Stimulated activated CD8-positive, alpha-beta memory T cell treated with anti-CD3 and anti-CD28 coated beads, Interleukin-4, amount 100 ng/mL, for 48 hours (primary cell): ENCODE data around the gene ADAM12.

Experiments
- DNase-seq: peaks from one replicate; pipeline ENCODE4 v3.0.0-alpha.2; 2020

The ADAM12 gene

DNA sequence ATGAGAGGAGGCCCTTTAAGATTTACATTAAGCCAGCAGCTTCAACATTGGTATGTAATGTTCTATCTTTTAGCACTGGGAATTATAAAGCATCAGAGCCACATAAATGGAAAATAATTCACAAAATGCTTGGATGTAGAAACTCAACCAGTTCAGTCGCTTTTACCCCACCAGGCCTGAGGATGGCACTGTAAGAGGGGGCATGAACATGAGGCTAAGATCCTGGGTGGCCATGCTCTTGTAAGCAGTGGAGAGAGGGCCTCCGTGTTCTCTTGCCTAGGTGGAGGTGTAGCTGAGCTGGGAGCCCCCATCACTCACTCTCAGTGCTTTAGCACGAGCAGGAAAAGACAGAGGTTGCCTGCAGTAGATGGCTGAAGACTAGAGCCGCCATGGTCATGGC is 253.1 kb downstream of the ADAM12 start:
- no peak for DNase-seq

DNA sequence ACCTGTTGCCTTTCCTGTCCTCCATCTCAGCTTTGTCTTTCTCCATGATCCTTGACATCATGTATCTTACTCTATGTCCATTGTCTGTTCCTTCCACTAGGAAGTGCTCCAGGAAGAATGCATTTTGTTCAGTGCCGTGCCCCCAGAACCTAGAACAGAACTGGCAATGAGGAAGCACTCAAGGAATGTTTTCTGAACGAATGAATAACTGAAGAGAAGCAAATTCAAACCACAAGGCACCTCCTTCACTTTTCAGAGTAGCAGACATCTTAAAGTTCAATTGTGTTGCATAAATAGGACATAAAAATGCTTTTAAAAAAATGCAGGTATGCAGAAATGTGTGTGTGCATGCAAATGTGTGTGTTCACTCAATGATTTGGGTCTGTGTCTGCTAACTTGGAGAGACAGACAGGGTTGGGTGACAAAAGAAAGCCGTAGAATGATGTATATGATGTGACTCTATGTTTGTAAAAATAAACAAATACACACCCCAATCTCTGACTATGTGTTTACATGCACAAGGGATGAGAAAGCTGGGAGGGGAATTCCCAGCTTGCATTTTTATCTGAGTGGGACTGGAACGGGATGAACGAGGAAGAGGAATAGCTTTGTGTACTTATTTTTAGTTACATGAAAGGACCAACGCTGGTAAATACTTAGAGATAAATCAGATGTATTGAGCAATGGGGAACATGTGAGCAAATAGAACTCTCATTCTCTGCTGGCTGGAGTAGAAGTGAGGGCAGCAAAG is 254.2 kb downstream of the ADAM12 start:
- no peak for DNase-seq

DNA sequence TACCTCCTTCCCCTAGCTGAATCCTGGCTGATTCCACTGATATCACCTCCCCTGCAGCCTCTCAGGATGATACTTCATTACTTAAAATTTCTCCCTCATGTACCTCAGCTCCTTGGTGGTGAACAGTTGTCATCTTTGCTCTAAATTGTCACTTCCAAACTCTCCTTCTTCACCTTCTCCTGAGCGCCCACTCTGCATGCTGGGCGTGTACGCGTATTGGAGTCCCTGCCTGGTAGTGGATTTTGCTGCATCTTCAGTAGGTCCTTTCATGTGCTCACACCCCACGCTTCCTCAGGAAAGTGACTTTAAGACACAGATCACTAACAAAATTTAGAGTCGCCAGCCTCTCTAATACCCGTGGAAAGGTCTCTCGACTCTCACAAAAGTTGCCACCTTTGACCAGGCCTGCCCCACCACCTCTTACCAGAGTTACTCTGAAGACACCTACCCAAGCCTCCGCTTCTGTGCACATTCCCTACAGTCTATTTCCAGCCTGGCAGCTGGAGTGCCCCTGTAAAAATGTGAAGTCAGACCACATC is 255.1 kb downstream of the ADAM12 start:
- DNase-seq, result no peak

DNA sequence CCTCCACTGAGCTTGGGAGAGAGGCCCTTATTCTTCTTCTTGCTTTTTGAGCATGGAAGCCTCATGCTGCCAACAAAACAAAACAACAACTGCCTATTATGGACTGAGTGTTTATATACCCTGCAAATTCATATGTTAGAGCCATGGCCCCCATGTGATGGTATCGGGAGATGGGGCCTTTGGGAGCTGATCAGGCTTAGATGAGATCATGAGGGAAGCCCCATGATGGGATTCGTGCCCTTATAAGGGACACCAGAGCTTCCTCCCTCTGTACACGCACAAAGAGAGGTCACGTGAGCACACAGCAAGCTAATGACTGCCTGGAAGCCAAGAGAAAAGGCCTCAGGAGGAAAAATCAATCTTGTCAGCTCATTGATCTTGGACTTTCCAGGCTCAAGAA is 256.9 kb downstream of the ADAM12 start:
- DNase-seq, result no peak

DNA sequence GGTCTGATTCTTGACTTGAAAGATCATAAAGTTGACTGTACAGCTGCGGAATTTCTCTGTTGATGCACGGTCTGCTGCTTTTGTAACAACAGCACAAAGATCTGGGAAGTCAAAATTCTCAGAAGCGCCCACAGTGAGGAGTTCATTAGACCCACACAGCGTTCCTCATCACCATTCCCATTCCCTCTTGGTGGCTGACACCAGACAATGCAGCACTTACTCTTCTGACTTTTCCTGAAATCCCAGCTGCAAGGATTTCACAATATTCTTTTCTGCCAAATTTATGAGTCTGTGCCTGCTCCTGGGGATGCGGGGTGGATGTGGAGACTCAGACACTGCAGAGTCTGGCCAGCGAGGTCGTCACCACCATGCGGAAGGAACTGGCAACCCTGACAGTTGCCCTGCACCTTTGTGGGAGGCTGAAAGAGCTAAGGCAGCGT is 258.0 kb downstream of the ADAM12 start:
- no peak for DNase-seq

DNA sequence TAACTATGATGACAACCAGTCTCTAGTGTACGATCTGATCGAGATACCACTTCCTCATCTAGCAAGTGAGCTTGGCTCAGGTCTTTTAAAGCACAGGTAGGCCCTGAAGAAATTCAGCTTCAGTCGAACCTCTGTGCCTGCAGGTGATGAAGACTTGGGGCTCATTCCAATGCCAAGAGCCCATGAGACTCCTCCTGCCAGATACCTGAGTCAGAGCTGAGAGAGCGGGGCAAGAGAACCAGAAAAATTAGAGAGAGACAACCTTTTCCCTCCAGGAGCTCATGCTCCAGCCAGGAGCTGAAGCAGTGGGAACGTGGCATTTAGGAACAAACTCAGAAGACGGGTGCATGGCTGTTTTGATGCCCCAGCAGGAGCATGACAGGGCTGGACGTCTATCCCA is 259.3 kb downstream of the ADAM12 start:
- no peak for DNase-seq

DNA sequence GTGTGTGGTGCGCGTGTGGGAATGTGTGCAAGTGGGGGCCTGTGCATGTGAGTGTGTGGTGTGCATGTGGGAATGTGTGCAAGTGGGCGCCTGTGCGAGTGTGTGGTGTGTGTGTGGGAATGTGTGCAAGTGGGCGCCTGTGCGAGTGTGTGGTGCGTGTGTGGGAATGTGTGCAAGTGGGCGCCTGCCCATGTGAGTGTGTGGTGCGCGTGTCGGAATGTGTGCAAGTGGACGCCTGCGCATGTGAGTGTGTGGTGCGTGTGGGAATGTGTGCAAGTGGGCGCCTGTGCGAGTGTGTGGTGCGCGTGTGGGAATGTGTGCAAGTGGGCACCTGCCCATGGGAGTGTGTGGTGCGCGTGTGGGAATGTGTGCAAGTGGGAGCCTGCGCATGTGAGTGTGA is 259.7 kb downstream of the ADAM12 start:
- no peak for DNase-seq

DNA sequence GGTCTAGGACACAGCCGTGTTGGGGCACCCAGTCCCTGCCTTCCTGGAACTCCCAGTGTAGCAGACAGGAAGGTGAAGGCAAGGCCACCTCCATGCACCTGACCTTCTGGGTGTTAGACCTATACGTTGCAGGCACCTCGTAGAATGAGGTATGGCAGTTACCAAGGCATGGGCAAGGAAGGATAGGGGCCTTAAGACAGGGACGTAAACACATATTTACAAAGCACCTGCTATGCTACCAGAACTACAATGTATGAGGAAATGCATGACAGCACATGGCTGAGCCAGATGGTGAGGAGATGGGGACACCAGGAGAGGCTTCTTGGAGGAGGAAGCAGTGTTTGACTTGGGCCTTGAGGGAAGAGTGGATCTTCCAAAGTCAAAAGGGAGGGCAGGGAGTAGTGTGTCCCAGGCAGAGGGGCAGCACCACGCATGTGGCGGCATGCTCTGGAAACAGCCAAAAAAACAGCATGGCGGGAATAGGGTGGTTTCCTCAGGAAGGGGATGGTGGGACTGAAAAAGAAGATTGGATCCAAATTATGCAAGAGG is 260.7 kb downstream of the ADAM12 start:
- DNase-seq, result no peak

DNA sequence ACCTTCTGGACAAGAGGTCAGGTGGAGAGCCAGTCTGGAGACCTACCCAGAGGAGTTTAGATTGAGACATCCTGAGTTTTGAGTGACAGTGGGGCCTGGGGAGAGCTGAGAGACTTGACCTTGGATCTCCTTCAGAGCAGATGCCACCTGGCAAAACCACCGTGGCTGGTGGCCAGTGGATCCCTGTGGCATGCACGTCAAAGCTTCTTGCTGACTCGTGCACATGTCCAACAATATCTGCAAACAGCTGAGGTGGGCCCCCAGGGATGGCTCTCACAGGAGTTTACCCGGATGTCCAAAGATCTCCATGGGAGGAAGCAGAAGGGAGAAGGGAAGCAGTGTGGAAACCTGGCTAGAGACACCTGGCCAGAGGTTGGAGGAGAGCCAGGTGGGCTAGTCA is 261.4 kb downstream of the ADAM12 start:
- no peak for DNase-seq

DNA sequence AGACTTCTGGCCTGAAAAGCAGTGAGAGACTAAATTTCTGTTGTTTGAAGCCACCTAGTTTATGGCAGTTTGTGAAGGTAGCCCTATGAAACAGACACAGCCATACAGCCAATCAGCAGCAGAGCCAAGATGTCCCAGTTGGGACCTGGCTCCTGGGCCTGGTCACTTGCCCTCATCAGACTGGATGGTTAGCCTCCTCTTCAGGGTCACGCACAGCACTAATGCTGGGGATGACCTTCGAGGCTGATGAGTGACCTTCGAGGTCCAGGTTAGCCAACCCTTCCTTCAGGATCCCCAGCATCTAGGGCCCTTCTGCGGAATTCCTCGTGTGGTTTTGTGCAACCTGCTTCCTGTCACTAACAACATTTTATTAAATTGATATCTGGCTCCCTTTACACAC is 262.3 kb downstream of the ADAM12 start:
- no peak for DNase-seq

DNA sequence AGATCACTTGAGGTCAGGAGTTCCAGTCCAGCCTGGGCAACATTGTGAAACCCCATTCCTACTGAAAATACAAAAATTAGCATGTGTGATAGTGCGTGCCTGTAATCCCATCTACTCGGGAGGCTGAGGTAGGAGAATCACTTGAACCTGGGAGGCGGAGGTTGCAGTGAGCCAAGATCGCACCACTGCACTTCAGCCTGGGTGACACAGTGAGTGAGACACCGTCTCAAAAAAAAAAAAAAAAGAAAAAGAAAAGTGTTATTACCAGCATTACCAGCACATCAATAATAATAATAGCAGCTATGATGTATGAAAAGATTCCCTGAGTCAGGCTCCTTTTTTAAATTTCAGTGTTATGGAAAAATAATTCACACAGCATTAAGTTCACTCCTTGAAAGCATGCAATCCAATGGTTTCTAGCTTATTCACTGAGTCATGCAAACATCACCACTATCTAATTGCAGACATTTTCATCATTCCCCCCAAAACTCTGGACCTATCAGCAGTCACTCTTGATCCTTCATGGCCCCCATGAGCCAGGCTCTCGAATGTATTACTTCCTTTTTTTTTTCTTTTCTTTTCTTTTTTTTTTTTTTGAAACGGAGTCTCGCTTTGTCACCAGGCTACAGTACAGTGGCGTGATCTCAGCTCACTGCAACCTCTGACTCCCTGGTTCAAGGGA is 263.5 kb downstream of the ADAM12 start:
- no peak for DNase-seq

DNA sequence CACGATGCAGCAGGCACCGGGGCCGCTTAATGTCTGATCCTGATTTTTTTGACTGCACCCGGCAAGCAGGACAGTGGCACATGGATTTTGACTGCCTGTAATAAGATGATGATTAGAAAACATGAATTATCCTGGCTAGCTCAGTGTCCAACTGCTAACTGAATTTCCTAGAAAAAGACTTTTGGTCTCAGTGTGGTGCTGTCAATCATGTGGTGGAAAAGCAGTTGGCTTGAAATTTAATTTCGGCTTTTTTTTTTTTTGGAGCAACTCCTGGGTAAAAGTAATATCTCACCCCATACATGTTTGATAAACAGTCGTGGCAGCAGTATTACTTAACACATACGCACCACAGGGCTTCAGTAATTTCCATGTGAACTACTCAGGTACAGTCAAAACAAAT is 264.2 kb downstream of the ADAM12 start:
- no peak for DNase-seq

DNA sequence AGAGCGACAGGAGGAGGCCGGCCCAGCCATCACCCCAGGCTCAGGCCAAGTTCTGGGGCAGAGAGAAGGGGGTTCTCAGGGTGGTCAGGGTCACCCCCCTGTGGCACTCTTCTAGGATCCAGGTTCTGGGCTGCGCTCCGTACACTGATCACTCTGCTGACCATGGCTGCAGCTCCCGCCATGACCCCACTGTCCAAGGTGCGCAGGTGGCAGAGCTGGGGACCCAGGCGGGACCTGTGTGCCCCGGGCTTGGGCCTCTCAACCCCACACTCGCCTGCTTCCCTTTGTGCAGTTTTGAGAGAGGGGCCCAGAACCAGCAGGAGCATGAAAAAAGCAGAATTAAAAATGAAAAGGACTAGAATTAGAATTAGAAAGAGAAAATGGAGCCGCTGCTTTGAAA is 264.8 kb downstream of the ADAM12 start:
- DNase-seq, result no peak

DNA sequence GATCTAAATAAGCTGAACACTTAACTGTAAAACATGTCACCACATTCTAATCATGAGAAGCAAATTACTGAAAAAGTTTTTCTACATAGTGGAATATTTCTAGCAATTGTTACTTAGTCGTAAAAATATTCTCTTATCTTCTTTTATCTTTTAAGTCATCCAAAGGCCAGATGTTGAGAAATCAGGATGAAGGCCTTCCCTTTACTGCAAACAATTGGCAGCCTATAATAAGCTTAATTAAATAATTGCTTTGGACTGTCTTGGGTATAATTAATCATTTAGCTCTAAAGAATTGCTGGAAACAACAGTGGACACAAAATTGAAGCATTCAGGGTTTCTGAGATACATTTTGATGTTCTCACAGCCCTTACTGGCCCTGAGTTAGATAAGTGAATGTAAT is 265.4 kb downstream of the ADAM12 start:
- DNase-seq, result no peak

DNA sequence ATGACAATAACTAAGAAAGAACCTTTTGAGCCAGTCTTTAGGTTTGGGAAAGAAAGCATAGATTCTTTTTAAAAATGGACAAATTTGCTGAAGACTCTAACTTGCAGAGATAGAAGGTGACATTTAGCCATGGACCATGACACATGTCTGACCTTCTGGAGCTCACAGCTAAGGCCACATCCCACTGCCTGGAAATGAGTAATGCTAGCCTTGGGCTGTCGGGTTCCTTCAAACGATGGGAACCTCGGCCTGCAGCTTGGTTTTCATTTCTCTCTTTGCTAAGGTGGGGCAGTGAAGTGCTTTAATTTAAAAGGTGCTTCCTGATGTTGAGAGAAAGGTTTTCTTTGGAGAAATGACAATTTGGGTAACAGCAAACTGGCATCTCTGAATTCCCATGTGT is 268.7 kb downstream of the ADAM12 start:
- DNase-seq, result no peak

DNA sequence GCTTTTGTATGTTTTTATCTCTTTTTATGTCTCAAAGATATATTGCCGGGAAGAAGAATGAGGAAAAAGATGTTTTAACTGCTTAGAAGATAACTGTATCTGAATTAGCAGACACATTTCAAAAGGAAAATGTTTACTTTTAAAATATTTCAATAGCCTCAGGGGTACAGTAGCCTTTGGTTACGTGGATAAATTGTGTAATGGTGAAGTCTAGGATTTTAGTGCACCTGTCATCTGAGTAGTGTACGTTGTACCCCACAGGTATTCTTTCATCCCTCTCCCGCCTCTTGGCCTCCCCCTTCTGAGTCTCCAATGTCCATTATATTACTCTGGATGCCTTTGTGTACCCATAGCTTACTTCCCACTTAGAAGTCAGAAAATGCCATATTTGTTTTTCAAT is 269.8 kb downstream of the ADAM12 start:
- no peak for DNase-seq

DNA sequence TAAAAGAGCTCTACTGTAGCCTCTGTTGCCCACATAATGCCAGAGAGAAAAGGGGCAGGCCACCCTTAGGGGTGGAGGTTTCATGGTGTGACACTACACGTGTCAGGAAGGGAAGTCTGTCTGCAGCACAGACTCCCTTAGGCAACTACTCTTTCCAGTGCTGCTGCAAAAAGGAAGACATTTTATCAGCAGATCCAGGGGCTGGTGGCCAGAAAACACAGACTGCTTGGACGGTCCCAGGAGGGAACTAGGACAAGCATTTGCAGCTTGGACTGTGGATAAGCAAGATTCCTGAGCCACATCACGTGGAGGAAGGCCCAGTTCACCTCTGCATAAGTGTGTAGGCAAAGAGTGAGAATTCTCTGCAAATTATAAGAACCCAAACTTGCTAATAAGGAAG is 271.1 kb downstream of the ADAM12 start:
- no peak for DNase-seq

DNA sequence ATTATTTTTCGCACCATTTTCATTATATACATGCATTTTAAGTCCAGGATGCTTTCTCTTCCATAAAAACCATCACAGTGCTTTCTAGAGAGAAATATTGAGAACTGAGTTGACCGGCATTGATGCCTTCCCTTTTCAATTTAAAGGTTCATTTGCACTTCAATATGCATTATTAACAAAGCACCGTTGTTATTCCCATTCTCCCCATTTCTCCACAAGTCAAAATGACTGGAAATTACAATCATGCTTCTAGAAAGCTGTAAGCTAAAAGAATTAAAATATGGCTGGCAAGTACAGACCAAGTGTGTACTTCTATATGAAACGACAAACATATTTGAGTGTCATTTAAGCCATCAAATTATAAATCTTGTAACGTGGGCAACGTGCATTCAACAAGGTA is 272.4 kb downstream of the ADAM12 start:
- DNase-seq, result no peak

DNA sequence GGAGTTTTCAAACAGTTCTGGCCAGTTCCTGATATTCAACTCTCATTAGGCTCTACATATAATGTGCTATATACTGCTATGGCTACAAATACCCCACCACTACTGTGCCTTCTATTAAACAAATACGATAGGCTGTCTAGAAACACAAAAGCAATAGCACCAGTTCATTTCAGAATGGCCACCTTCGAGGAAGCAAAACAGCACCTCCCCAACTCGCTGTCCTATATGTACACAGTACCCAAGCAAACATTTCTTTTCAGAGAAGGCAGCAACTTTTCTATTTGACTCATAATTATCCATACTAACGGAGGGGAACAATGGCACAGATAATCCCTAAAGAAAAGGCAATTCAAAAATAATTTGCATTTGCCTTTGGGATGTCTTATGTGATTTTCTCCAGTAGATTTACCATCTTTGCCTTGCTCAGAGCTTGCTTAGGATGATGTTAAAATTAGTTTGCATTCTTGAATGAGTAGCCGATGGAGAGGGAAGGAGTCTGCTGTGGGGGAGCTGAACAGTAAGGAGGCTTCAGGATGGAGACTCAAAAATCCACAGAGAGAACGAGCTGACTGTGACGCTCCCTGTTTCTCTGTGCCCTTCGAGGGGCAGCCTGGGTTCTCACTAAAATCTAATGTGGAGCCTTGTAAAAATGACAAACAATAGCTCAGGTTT is 273.3 kb downstream of the ADAM12 start:
- no peak for DNase-seq

DNA sequence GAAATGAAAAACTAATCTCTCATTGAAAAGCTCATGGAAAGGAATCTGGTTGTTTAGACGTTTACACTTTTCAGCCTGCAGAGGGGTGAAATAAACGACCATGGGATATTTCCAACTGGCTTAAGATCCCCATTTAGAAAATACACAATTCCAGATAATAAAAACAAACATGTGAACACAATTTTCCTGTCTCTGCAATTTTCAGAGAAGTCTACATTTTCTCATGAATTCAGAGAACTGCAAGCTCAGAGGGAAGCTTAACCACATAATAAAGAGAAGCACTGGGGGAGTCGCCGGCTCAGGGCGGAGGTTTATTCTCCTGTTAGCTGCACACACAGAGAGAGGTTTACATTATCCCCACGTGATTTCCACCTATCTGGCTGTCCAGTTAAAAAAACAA is 276.8 kb downstream of the ADAM12 start:
- DNase-seq, result no peak

DNA sequence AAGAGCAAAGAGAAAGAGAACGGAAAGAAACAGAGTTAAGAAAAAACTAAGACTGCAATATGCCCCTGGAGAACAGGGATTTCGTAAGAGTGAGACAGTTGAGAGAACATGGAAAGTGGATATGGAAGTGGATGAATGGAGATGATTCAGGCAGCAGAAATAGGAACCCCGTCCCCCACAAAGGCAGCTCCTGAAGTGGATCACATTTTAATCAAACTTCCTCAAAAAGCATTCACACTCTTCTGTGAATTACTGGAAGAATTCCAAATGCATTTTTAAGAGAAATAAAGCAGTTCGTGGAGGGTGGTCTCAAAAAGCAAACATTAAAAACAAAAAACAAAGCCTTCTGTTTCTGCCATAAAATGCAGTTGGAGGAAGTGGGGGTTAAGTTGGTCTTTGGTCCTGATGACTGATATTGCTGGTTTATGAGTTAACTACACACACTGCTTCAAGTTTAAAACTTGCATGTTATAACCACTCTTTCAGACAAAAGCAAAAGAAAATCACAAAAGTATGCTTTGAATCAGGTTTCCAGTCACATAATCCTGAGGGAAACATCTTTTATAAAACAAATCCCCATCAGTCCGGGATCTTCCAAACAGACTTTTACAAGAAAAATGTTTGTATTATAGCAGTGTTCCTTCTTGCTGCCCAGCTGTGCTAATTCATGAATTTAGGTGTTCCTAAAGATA is 277.6 kb downstream of the ADAM12 start:
- DNase-seq, result no peak

DNA sequence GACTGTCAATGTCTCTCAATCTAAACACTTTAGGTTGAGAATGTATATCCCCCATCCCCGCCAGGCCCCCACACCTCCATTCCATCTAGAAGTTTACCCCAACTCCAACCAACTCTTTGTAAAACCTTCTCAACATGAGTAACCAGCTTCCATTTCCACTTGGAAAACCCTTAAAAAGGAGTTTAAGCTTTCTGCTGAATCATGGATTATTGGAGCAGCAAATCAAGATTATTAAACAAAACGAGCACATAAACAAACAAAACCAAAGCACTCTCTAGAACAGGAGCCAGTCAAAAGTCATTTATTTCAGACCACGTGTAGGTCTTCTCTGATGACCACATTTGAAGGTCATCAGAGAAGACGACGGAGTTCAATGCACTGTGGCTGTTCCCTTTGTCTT is 278.4 kb downstream of the ADAM12 start:
- DNase-seq, result no peak

DNA sequence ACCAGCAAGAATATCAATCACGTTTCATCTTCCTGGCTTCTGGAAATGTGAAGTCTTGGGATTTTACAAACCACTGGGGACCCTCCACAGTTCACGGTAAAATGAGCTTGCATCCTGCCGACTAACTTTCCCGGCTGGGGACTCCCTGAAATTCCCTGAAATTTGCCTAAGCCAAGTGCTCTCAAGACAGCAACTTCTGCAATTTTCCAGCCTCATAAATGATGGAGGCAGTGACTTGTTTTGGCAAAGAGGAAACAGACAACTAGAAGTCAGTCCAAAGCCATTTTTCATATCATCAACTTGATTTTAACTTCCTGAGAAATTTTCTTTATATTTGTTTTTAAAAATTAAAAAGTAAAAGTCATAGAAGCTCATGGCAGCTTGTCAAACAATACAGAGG is 279.6 kb downstream of the ADAM12 start:
- DNase-seq, result no peak
